ENCODE results near the gene TBX2. TPM values are rescaled to one million over a fixed set of nuclear protein-coding genes. Genes with fewer than 3 reads are reported as not detected.
"Not testable (repeated sequence)": the region's sequence is repeated elsewhere in the genome, so short reads cannot be mapped to it uniquely, and the experiment has no call there.

TBX2 gene
- total RNA-seq, 1 donor from 2014 or later = 4.8 TPM

DNA sequence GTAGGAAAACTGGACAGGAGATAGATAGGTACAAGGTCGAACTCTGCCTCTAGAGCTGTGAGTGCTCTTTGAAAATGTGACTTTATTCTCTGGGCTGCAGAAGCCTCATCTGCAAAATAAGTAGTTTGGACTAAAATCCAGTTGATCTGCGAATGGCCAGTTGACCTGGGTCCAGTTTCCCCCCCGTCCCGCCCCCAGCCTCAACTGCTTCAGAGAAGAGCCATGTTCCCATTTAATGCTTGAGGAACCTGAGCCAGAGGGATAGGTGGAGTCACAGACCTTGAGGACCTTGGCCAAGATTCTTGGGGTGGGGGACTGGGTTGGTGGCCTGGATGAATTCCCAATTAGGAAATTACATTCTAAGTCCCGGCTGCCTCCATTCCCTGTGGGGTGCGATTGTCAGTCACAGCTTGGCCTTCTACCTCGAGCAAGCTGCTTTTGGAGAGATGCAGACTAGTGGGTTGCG lies 14.1 kb downstream of the TBX2 start:
- DNase-seq (ENCODE audit: low read depth) = no peak

DNA sequence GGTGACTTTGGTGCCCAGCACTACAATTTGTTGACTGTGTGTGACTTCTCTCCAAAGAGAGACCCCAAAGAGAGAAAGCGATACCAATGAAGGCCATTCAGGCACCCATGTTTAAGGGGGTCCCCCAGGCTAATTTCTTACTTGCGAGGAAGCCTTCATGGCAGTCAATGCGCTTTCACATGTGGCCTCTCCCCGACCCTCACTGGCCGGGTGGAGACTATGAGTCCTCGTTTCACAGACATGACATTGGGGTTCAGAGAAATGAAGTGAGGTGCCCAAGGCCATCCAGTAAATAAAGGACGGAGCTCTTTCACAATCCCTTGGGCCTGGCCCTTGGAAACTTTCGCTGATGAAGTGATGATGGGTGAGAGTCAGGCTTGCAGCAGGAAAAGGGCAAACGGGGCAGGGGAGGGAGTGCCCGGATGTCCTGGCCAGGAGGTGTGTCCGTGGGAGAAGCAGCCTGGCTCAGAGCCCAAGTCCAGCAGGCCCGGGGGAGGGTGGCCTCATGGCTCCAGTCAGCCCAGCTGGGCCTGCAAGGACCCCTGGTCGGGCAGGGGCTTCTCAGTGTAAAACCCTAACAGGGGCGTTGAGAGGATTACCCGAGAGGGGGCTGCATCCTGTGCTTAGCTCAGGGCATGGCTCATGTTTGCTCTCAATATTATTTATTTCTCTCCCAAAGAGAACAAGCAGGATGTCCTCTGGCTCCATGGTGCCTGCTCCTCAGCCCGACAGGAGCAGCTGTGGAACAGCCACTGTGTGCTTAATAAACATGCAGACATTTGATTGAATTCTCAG lies 14.7 kb downstream of the TBX2 start:
- no peak for DNase-seq (ENCODE audit: low read depth)

DNA sequence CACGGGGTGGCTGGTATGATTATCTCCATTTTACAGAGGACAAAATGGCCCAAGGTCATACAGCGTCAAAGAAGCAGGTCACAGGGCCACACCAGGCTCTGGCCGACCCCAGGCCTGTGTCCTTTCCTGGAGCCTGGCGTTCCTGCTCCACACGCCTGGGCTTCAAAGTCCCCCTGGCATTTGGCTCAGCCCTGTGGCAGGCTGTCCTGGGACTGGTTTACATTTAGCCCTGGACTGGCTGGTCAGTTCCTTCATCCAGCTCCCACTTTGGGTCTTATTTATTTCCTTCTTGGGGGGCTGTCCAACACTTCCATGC lies 15.3 kb downstream of the TBX2 start:
- DNase-seq (ENCODE audit: low read depth) = no peak

DNA sequence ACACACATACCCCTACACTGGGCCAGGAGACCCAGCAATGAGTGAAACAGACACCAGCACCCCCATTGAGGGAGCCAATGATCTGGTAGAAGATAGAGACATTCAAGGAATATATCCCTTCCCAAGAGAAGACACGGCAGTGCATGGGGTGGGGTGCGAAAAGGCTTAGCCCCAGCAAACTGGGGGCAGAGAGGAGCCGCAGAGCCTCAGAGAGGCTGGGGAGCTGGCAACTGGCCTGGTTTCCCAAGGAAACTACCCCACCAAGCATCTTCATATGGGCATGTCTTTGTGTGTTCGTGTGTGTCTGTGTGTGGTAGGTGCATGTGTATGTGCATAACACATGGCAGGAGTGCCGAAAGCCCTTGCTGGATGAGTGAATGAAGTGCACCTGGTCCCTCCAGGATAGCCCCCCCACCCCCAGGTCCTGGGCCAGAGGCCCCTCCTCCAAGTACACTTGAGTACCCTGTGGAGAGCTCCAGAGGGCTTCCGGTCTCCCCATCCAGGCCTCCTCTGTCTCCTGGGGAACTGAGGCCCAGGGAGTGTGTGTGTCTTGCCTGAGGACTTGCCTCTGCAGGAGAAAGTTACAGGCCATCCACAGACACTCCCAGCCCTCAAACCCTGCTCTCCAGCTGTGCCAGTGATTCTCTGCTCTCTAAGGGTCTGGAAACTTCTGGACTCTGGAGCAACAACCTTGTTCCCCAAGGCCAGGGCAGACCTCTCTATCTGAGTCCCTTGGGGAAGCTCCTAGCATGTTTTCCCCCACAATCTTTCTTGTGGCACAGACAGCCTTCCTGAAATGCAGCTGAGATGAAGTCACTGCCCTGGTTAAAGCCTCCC lies 15.9 kb downstream of the TBX2 start:
- DNase-seq (ENCODE audit: low read depth) = no peak

DNA sequence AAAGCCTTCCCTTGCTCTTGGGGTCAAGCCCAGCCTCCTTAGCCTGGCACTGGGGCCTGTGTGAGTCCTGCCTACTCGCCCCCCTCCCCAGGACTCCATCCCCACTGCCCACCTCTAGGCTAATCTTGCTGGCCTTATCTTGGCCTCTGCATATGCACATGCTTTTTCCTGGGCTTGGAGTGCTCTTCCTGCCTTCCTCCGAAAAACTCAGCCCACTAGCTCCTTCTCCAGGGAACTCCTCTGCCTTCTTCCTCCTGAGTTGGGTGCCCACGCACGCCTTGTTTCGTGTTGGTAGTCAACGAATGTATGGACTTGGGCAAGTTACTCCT lies 16.5 kb downstream of the TBX2 start:
- DNase-seq (ENCODE audit: low read depth) = no peak

DNA sequence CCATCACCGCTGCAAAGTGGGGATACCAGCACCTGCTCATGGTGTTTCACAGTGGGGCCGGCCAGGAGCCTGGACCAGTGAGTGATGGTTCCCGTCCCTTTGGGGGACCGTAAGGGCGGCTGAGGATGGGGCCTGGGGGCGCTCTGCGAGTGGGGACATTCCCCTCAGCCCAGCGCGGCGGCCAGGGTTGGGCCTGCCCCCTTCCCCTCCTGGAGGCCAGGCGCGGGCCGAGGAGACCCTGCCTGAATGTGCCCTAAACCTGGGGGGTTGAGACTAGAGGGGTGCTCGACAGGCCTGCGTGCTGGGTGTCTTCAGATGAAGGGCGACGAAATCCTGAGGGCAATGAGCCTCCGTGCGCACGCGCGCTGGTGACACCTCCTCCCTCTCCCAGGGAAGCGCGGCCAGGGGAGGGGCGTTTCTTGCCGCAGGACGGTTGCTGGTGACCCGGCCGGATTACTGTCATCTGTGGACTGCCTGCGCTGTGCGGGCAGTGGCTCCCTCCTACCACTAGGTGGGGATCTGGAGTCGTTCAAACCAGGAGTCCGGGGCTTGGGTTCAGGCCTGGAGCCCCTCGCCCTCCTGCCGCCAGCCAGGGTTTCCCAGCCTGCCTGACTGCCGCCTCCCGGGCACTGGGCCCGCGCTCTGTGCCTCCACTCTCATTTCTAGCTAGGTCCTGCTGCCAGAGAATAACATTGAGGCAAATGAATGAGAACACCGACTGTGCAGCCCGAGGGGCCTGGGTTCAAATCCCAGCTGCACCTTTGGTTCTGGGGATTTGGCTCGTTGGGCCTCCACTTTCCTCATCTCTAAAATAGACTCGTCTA lies 17.1 kb downstream of the TBX2 start:
- DNase-seq (ENCODE audit: low read depth) = peak; percentile 57

DNA sequence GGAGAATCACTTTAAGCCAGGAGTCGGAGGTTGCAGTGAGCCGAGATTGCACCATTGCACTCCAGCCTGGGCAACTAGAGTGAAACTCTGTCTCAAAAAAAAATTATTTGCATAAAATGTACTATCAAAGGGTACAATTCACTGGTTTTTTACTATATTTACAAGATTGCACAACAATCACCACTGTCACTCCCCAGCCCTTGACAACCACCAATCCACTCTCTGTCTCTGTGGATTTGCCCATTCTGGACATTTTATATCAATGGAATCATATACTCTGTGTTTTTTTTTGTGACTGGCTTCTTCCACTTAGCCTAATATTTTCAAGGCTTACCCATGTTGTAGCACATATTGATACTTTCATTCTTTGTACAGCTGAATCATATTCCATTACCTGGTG lies 18.8 kb downstream of the TBX2 start:
- DNase-seq (ENCODE audit: low read depth) = no peak

DNA sequence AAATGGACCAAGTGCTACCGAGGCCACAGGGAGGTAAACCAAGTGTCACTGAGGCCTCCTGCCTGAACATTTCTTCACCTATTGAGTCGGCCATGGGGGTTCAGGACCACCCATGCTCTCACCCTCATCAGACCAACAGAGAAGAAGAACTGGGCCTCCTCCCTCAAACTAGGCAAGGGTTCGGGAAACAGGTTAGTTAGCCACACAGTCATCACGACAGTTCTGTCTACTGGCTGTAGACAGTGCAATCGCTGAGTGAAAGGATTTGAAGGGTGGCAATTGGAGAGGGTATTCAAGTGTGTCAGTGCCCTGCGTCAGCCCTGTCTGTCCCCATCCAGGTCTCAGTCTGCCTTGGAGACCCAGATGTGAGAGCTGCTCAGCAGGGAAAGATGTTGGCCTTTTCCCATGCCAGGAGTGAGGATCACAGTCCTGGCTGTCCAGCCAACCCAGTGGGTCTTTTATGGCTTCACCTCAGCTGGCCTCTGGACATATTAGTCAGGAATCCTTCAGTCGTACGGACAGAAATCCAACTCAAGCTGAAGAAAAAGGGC lies 19.9 kb downstream of the TBX2 start:
- DNase-seq (ENCODE audit: low read depth) = no peak

DNA sequence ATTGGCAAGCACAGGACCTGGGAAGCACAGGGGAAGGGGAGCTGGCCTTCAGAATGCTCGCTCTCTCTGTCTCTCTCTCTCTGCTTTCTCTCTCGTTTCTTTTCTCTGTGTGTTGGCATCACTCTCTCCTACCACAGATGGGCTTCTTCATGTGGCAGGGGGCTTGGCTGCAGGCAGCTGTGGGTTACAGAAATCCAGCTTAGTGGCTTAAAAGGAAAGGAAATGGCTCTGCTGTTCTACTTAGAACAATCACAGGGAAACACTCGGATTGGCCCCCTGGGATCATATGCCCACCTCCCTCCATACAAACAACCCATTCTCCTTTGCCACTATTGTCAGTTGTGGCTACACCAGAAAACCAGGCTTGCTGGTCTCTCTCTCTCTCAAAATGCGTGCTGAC lies 20.4 kb downstream of the TBX2 start:
- DNase-seq (ENCODE audit: low read depth) = no peak

DNA sequence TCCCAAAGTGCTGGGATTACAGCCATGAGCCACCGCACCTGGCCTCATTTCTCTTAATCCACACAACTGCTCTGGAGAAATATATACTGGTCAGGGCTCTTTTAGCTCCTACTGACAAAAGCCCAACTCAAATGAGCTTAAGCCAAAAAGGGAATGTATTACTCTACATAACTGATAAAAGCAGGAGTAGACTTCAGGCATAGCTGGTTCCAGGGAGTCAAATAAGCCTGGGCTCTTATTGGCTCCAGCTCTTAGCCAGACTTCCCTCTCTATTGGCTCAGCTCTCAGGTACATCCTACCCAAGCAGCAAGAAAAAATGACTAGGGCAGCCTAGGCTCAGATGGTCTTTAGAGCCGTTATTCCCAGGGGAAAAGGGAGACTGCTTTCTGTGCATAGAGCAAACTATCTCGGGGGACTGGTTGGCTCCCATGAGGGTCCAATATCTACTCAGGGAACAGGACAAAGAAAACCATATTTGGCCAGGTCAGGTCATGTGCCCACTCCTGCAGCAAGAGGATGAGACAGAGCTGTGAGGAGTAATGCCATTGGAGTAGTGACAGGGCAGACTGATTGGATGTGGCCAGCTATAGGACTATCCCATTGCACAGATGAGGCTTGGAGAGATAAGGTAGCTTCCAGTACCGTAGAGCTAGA lies 21.2 kb downstream of the TBX2 start:
- DNase-seq (ENCODE audit: low read depth) = no peak

DNA sequence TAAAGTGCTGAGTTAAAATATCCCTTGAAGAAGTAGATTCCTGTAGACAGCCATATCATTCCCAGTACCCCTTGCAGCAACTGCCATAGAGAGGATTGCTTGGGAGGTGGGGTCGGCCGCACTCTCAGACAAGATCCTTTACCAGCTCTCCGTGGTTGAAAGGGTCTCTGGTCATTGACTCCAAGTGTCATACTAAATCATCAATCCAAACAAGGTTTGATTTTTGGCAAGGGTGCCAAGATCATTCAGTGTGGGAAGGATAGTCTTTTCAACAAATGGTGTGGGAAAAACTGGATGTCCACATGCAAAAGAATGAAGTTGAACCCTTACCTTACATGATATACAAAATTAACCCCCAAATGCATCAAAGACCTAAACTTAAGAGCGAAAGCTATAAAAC lies 21.8 kb downstream of the TBX2 start:
- no peak for DNase-seq (ENCODE audit: low read depth)

DNA sequence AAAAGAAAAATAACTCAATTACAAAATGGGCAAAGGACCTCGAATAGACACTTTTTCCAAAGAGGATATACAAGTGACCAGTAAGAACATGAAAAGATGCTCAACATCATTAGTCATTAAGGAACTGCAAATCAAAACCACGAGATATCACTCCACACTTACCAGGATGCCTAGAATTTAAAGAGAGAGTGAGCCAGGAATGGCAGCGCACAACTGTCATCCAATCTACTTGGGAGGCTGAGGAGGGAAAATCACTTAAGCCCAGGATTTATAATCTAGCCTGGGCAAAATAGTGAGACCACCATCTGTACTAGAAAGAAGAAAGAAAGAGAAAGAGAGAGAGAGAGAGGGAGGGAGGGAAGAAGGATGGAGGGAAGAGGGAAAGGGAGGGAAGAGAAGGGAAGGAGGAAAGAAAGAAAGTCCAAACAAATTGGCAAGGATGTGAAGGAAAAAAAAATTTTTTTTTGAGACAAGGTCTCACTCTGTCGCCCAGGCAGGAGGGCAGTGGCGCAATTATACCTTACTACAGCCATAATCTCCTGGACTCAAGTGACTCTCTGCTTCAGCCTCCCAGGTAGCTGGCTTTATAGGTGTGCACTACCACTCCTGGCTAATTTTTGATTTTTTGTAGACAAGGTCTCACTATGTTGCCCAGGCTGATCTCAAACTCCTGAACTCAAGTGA lies 22.6 kb downstream of the TBX2 start:
- no peak for DNase-seq (ENCODE audit: low read depth)

DNA sequence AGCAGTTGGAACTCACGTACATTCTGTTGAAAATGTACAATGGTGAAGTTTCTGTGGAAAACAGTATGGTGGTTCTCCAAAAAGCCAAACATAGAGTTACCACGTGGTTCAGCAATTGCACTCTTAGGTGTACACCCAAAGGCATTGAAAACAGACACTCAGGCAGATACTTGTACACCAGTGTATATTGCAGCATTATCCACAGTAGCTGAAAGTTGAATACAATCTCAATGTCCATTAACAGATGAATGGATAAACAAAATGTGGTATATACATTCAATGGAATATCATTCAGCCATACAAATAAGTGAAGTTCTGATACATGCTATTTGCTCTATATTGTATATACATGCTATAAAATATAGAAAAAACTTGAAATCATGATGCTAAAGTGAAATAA lies 23.2 kb downstream of the TBX2 start:
- no peak for DNase-seq (ENCODE audit: low read depth)

DNA sequence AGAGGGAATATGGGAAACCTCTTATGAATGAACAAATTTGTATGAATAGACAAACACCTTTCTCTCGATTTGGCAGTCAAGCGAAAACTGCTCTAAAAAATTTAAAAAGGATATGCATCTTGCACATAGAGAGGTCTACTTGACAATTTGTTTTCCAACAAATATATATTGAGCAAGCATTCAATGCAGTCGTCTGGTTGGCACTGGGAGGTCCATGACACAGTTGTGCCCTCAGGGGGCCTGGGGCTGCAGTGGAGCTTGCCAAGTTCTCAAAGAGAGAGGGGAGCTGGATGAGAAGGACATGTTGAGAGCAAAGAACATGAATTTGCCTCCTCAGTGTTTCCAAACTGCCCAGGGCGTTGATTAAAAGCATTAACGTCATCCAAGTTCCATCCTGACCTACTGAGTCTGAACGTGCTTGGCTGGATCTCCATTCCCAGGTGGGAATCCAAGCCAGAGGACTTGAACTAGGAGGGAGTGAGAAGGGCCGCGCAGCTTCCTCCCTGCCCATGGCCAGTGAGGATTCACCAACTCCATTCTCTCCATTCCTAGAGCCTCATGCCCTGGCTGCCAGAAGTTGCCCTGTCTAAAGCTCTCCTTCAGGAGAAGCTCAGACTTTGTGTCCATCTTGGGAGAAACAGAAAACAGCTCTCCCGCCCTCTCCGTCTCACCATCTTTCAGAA lies 24.5 kb downstream of the TBX2 start:
- no peak for DNase-seq (ENCODE audit: low read depth)

DNA sequence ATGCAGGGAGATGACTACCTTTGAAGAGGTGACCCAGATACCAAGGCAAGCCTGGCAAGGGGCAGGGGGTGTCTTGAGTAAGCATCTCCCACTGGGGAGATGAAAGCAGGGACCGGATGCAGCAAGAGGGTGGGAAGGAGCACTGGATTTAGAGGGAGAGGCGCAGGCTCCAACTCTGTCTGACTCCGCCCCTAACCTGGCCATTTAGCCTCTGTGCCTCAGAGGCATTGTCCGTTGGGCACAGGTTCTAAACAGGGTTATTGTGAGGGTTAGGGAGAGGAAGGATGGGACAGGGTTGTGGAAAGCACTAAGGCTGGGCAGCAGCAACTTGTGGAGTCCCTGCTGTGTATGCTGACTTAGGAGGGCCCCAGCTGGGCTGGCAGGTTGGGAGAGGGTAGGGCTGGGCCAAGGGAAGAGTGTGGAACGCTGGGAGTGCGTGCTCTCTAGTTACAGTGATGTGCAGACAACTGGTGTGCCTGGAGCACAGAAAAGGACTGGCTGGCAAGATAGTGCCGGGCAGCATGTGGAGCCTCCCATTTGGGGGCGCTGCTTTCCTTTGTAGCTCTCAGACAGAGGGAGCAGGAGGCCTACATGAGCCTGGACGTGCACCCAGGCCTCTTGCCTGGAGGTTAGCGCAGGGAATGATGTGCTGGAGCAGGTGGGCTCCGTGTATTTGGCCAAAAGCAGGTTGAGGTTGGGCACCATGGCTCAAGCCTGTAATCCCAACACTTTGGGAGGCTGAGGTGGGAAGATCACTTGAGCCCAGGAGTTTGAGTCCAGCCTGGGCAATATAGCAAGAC lies 26.2 kb downstream of the TBX2 start:
- no peak for DNase-seq (ENCODE audit: low read depth)

DNA sequence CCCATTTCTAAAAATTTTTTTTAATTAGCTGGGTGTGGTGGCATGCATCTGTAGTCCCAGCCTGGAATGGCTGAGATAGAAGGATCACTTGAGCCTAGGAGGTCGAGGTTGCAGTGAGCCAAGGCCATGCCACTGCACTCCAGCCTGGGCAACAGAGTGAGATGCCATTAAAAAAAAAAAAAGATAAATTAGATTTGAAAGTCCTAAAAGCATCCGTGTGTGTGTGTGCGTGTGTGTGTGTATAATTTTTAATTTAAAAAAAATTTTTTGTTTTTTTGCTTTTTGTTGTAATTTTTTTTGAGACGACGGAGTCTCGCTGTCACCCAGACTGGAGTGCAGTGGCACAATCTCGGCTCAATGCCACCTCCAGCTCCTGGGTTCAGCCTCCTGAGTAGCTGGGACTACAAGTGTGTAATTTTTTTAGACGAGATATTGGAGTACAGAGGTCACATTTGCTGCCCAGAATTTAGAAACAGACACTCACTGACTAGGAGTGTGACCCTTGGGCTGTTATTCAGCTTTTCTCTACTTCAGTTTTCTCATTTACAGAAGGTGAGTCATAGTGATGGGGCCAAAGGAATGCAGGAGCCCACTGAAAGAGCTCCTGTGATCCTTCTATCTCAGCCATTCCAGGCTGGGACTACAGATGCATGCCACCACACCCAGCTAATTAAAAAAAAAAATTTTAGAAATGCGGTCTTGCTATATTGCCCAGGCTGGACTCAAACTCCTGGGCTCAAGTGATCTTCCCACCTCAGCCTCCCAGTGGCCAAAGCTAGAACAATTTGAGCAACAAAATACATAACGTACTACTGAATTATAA lies 27.1 kb downstream of the TBX2 start:
- peak; percentile 41 for DNase-seq (ENCODE audit: low read depth)

DNA sequence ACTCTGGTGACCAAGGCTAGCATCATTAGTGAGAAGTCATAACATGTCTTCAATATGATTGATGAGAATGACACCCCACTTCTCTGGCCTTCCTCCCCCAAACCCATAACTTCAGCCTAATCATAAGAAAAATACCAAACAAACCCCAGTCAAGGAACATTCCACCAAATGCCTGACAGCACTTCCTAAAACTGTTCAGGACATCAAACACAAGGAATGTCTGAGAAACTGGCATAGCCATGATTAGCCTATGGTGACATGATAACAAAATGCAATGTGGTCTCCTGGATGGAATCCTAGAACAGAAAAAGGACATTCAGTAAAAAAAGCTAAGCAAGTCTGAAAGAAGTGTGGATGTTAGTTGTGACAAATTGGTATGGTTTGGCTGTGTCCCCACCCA lies 27.9 kb downstream of the TBX2 start:
- DNase-seq (ENCODE audit: low read depth) = no peak

DNA sequence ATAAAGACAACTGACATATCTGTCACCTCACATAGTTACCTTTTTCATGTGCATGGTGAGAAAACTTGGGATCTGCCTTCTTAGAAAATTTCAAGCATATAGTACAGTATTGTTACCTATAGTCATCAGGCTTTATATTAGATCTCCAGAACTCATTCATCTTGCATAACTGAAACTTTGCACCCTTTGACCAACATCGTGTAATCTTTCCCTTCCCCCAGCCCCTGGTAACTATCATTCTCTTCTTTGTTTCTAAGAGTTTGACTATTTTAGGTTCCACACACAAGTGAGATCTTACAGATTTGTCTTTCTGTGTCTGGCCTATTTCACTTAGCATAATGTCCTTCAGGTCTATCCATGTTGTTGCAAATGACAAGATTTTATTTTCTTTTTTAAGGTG lies 29.6 kb downstream of the TBX2 start:
- no peak for DNase-seq (ENCODE audit: low read depth)

DNA sequence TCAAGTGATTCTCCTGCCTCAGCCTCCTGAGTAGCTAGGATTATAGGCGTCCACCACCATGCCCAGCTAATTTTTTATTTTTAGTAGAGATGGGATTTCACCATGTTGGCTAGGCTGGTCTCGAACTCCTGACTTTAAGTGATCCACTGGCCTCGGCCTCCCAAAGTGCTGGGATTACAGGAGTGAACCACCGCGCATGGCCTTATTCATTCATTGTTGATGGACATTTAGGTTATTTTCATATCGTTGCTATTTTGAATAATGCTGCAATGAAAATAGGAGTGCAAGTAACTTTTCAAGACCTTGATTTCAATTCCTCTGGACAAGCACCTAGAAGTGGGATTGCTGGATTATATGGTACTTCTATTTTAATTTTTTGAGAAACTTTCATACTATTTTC lies 30.2 kb downstream of the TBX2 start:
- not testable (repeated sequence) for DNase-seq (ENCODE audit: low read depth)
